LNCaP clone FGC (cell line): ENCODE data around the gene HOXD4.

Experiments
- DNase-seq: peaks from one replicate; pipeline ENCODE4 v3.0.0-alpha.2; 2011; ENCODE audit warnings: low read depth
- H3K4me3 ChIP-seq: 2 replicates; pipeline ENCODE4 v1.5.1; 2011; ENCODE audit warnings: mild to moderate bottlenecking, low read depth, low read length, control low read depth
- TF ChIP-seq, protein P1 (sequence below): IDR thresholded peaks from 2 replicates; pipeline ENCODE4 v1.5.1; 2012; ENCODE audit warnings: mild to moderate bottlenecking; ENCODE audit not compliant: control insufficient read depth, insufficient read depth; ENCODE audit errors: extremely low read depth

Gene HOXD4

GRCh38 chr2:176189681-176190641 is 38.6 kb downstream of the HOXD4 start:
- no peak for DNase-seq
- TF ChIP-seq, protein P1, sequence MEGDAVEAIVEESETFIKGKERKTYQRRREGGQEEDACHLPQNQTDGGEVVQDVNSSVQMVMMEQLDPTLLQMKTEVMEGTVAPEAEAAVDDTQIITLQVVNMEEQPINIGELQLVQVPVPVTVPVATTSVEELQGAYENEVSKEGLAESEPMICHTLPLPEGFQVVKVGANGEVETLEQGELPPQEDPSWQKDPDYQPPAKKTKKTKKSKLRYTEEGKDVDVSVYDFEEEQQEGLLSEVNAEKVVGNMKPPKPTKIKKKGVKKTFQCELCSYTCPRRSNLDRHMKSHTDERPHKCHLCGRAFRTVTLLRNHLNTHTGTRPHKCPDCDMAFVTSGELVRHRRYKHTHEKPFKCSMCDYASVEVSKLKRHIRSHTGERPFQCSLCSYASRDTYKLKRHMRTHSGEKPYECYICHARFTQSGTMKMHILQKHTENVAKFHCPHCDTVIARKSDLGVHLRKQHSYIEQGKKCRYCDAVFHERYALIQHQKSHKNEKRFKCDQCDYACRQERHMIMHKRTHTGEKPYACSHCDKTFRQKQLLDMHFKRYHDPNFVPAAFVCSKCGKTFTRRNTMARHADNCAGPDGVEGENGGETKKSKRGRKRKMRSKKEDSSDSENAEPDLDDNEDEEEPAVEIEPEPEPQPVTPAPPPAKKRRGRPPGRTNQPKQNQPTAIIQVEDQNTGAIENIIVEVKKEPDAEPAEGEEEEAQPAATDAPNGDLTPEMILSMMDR: no peak
- no peak overlapping the region for H3K4me3 ChIP-seq

GRCh38 chr2:176192351-176192750 is 41.0 kb downstream of the HOXD4 start:
- H3K4me3 ChIP-seq: no peak overlapping the region
- no peak for DNase-seq
- TF ChIP-seq, protein P1: no peak

GRCh38 chr2:176193048-176193447 is 41.7 kb downstream of the HOXD4 start:
- TF ChIP-seq, protein P1: no peak
- DNase-seq: no peak
- no peak overlapping the region for H3K4me3 ChIP-seq

- TF ChIP-seq, protein P1: no peak
- no peak overlapping the region for H3K4me3 ChIP-seq
- DNase-seq: no peak
Measured at GRCh38 chr2:176199902-176200301, 48.6 kb downstream of the HOXD4 start.

- no peak overlapping the region for H3K4me3 ChIP-seq
- no peak for DNase-seq
- TF ChIP-seq, protein P1: no peak
Measured at GRCh38 chr2:176200971-176201370, 49.6 kb downstream of the HOXD4 start.

DNA sequence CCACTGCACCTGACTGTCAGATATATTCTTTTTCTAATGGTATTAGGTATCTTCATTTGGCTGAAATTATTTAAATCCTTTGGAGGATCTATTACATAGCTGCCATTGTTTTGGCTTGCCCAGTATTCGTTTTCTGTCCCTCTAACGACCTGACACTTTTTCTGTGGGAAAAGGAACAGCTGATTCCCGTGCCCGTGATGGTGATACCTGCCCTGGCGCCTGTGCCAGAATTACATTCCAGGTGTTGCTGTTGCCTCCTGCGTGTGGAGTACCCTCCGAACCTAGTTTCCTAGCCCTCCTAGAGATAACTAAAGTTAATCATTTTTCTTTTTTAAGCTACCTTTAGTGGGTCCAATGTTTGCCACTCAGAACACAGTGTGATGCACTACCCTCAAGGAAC is 51.1 kb downstream of the HOXD4 start:
- TF ChIP-seq, protein P1: no peak
- no peak overlapping the region for H3K4me3 ChIP-seq
- no peak for DNase-seq
